NCI-H2196 (cell line): ENCODE measurements around the gene GAMT.

ENCODE experiments used
- DNase-seq: peaks from one replicate; lab custom pipeline; 2025; ENCODE audit not compliant: unreplicated experiment; lab: John Stamatoyannopoulos, UW

GAMT gene

DNA sequence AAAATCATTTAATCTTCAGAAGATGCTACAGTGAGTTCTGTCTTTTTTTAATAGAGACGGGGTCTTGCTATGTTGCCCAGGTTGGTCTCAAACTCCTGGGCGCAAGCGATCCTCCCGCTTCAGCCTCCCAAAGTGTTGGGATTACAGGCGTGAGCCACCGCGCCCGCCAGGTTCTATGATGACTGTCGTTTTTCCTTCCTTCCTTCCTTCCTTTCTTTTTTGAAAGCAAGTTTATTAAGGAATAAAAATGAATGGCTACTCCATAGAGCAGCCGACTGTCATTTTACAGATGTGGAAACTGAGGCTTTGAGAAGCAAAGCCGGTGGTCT is 511 bp upstream of the GAMT start:
- no peak for DNase-seq

DNA sequence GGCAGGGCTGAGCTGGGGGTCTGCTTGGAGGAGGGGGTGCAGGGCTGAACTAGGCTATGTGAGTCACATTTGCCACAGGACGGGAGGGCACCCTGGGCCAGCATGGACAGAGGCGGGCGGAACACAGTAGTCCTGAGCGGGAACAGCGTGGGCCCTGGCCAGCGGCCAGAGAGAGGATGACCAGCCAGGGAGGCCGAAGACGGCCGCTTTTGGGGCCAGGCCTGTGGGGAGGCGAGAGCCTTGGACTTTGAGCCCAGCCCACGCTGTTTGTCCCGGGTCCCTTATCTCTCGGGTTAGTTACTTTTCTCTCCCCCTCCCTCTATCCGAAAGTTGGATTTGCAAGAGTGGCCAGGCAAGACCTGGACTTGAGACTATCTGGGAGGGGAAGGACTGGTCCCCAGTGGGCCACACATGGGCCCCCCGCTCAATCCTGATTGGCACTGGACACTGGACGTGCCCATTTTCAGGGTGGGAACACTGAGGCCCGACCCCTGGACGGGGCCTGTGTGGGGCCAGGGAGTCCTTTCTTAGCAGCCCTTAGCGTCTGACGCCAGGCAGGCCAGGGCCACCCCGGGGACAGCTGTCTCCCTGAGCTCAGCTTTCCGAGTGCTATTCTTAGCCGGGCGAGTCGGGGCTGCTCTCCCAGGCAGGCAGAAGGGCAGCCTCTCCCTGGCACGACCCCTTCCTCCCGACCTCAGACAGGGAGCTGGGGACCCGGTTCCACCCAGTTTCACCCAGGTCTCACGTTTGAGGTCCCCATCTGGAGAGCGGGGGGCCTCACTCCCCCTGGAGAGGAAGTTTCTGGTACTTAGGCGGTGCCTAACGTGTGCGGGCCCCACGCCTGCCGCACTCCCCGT is 833 bp downstream of the GAMT start:
- no peak for DNase-seq

DNA sequence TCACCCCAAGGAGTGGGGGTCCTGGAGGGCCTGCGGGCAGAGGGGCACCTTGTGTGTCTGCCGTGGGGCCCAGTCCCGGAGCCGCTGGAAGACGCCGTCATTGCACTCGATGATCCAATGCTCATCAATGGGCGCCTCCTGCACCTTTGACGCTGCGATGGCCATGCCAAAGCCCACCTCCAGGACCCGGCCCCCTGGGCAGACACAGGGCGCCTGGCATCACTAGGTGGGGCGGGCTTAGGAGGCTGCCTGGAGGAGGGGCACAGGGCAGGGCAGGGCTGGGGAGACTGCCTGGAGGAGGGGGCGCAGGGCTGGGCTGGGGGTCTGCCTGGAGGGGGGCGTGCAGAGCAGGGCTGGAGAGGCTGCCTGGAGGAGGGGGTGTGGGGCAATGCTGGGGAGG is 1.6 kb downstream of the GAMT start:
- DNase-seq: no peak

DNA sequence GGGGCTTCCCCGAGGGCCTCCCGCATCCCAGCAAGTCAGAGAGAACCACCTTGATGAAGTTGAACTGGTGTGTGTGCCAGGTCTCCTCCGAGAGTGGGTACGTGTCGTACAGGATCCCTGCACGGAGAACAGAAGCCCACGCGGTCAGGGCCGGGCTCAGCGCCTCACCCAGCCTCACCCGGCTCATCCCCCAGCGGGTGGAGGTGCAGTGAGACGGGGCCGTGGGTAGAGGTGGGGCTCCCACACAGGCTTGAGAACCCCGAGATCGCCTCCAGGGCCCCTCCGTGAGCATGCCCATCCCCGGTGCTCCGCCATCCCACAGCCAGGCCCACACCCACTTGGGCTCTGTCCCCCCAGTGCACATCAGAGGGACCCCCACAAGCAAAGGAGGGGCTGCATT is 2.3 kb downstream of the GAMT start:
- no peak for DNase-seq

DNA sequence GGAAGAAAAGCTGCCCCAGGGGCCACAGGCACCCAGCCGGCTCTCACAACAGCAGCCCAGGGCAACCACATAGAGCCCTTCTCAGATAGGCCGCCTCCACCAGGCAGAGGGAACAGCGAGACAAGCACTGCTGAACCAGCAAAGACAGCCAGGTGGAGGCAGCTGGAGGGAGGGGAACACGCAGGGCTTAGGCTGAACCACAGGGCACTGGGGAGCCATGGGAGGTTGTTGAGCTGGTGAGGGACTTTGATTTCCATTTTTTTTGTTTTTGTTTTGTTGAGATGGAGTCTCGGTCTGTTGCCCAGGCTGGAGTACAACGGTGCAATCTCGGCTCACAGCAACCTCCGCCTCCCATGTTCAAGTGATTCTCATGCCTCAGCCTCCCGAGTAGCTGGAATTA is 3.5 kb downstream of the GAMT start:
- no peak for DNase-seq

DNA sequence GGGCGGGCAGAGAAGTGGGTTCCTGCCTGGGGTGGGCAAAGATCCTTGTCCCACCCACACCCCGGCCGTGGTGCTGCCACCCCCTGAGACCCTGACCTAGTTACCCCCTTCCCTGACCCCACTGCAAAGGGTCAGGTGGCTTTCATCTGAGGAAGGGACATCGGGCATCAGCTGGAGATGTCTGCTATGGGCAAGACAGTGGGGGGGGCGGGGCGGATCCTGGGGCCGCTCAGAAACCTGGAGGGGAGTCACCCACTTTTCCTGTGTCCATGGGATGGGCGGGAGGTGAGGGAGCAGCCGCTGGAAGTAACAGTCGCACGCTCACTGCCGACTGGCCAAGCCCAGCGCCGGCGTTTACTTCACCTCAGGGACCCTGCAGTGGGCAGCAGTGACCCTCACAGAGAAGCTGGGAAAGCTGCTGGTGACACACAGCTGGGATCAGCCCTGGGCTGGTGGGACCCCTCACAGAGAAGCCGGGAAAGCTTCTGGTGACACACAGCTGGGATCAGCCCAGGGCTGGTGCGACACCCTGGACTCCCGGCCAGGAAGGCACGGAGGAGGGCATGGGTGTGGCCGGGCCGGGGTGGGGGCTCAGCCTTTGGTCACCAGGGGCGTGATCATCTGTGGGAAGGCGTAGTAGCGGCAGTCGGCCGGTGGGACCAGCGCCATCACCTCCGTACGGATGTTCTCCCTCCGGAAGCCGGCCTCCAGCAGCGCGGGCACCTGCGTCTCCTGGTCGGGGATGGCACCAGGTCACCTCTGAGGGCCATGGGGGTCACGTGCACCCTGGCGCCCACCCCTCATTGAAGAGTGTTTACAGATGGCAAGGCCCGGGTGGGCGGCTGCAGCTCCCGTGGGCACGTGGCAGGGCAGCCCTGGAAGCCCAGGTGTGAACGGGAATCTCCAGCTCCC is 4.3 kb downstream of the GAMT start:
- no peak for DNase-seq

DNA sequence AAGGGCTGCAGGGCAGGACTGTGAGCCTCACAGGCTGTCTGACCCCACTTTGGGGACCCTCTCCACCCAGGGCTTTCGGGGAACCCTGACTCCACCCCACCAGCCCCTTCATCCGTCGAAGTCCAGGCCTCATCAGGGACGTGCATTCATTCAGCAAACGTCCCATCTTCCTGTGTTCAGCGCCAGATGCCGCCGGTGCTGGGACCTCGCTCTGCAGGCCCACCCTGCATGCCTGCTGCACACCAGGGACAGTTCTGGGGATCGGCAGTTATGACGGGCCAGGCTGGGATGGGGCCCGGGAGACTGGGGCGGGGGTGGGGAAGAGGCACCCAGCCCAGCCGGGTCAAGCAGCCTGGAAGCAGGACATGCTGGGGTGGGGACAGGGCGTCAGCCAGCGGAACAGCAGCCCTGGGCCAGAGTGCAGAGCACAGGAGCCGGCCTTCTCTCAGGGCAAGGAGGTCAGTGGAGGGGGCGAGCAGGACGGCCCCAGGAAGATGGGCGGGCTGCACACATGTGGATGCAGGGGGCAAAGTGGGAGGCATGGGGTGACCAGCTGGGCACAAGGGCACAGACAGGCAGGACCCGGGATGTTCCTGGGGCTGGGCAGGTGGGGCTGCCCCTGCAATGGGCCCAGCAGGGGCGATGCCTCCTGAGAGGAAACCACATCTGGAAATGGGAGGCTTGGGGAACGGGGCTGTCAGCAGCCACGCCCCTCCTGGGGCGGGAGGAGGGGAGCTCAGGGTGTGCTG is 5.1 kb downstream of the GAMT start:
- no peak for DNase-seq

DNA sequence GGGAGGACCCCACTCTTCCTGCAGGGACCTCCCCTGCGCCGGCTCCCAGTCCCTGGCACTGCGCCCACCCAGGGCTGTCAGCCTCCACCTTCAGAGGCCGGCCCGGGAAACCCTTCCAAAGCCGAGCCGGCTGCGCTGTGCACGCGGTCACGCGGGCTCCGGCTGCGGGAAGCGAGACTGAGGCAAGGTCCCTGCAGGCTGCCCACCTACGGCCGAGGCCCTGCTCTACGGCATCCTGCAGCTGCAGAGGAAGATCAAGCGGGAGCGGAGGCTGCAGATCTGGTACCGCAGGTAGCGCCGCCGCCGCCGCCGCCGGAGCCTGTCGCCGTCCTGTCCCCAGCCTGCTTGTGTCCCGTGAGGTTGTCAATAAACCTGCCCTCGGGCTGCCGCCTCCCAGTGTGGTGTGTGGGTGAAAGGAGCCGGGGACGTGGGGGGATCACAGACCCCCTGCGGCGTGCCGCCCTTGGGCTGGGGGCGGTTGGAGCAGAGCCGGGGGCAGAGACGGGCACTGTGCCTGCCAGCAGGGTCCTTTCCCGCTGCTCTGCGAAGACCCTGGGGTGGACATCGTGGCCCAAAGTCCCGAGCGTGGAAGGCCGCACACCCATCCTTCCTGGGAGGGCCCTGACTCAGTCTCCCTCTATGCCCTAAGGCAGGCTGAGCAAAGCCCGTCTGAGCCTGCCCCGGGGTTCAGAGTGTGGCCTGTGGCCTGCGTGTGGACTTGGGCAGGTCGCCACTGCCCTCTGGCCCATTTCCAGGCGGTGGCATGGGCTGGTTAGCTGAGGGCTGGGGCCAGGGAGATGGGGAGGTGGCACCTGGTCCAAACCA is 5.9 kb downstream of the GAMT start:
- no peak for DNase-seq

DNA sequence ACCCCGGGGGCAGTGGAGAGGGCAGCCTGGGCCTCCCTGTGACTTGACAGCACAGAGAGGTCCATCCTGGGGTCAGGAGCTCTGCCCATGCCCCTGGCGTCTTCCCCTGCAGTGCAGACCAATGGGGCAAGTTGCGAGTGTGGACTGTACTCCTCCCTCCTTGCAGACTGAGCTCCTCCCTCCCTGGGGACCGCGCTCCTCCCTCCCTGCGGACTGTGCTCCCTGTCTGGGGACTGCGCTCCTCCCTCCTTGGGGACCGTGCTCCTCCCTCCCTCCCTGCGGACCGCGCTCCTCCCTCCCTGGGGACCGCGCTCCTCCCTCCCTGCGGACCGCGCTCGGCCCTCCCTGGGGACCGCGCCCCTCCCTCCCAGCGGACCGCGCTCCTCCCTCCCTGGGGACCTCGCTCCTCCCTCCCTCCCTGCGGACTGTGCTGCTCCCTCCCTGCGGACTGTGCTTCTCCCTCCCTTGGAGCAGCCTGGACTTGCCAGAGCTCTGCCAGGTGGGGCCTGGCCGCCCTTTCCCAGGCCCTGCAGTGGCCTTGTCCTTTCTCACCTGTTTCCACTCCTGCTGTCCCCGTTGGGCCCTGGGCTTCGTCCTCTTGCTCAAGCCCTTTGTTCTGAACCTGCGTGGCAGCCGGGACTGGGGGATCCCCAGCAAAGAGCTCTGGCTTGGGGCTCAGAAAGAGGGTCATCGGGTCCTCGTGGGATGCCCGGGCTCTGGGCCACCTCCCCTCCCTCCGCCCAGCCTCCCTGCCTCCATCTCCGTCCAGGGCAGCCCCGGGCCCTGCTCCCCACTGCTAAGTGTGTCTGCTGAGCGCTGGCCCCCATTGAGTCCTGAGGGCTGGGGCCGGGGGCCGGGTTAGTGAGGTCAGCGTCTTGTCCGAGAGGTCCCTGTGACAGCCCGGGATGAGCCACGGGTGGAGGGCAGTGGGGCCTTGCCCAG is 6.8 kb downstream of the GAMT start:
- peak; percentile 41 for DNase-seq

DNA sequence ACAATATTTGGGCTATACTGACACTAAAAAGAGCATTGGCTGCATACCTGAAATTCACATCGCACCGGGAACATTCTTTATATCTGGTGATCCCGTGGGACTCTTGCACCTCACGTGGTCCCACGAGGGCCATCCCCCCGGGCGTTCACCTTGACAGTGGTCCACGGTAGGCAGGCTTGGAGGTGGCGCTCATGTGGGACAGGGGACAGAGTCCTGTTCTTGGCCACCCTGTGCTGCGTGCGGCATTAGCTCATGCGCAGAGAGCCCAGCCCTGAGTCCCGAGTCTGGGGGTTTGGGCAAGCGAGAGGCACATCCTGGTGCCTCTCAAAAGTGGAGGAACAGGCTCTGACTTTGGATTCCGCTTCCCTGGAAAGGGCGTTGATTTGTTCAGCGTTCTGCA is 7.5 kb downstream of the GAMT start:
- DNase-seq: no peak

DNA sequence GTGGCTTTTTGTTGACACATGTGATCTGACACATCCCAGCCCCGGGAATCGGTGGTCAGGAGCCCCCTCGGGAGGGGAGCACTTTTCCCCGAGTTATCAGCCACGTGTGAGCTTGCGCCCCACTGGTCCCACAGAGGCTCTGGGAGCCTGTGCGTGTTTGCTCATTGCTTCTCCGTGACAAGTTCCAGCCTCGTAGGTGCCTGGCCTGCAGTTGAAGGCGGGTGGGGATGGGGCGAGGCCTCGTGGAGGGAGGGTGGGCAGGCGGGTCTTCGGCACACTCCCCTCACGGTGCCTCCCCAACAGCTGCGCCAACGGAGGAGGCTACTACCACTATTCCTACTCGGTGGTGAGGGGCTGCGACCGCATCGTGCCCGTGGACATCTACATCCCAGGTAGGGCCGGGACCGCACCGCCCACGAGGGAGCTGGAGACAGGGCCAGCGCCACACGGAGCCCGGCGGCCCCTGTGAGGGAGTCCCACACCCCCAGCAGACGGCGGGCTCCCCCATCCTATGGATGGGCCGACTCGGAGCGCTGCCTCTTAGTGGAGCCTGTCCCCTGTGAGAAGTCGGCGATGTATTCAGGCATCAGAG is 8.3 kb downstream of the GAMT start:
- no peak for DNase-seq

DNA sequence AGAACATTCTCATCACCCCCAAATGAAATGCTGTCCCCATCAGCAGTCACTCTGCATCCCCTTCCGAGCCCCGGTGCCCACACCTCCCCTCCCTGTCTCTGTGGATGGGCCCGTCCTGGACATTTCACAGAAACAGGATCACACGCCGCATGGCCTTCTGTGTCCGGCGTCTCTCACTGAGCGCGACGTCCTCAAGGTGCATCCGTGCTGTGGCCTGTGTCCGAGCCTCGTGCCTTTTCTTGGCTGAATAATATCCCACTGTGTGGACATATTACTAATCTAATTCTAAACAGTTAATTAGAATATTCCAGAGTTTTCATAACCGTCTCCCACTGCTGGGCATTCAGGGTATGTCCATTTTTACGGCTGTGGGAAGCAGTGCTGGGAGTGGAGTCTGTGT is 8.9 kb downstream of the GAMT start:
- no peak for DNase-seq

DNA sequence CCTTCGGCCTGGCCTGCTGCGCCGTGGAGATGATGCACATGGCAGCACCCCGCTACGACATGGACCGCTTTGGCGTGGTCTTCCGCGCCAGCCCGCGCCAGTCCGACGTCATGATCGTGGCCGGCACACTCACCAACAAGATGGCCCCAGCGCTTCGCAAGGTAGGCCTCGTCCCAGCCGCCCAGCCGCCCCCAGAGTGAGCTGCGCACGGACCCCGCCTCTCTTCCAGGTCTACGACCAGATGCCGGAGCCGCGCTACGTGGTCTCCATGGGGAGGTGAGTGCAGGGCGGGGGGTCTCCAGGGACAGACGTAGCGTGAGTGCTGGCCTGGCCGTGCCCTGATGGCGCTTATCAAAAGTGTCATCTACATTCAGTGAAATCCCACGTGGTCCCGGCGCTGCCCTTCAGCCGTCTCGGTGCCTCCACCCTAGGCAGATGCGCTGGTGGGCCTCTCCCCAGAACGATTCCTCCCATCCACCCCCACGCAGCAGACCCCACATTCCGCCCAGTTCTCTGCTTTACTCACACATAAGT is 10.4 kb downstream of the GAMT start:
- no peak for DNase-seq

DNA sequence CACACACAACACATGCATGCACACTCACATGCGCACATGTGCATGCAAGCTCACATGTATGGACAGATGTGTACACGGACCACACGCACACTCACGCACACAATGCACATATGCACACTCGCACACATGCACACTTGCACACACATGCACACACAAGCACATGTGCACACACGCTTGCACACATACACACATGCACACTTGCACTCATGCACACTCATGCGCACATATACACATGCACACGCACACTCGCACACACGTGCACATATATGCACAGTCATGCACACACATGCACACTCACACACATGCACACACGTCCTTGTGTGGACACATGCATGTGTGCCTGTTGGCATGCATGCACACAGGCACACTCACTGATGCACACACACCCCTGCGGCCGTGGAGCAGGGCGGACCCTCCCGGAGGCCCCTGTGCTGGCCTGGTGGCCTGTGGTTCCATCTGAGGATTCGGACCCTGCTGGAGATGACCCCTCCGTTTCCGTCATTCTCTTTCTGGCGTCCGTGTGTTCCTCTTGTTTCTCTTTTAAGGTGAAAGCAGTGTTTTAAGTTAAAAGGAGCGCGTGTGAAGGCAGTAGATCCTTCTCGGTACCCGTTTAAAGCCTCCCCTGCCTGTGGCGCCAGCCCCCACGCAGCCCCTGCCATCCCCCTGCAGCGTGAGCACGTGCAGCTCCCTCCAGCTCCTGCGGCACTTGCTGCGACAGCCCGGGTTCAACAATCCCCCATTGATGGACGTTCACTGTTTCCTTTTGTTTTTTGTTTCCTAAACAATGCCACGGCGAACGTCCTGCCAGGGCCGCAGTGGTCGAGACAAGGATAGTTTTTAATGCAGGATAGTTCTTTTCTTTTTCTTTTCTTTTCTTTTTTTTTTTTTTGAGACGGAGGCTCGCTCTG is 12.1 kb downstream of the GAMT start:
- no peak for DNase-seq

DNA sequence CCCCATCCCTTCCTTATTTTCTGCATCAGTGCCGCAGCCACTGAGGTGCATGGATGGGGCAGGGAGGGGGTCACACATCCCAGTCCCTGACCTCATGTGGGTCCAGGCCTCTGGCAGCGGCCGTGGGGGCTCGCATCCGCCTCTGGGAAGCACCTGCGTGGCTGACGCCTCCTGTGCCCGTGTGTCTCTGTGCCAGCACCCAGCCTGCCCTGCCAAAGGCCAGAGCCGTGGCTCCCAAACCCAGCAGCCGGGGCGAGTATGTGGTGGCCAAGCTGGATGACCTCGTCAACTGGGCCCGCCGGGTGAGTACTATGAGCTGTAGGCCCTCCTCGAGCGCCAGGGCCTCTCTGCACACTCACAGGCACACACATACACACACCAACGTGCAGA is 12.7 kb downstream of the GAMT start:
- no peak for DNase-seq

DNA sequence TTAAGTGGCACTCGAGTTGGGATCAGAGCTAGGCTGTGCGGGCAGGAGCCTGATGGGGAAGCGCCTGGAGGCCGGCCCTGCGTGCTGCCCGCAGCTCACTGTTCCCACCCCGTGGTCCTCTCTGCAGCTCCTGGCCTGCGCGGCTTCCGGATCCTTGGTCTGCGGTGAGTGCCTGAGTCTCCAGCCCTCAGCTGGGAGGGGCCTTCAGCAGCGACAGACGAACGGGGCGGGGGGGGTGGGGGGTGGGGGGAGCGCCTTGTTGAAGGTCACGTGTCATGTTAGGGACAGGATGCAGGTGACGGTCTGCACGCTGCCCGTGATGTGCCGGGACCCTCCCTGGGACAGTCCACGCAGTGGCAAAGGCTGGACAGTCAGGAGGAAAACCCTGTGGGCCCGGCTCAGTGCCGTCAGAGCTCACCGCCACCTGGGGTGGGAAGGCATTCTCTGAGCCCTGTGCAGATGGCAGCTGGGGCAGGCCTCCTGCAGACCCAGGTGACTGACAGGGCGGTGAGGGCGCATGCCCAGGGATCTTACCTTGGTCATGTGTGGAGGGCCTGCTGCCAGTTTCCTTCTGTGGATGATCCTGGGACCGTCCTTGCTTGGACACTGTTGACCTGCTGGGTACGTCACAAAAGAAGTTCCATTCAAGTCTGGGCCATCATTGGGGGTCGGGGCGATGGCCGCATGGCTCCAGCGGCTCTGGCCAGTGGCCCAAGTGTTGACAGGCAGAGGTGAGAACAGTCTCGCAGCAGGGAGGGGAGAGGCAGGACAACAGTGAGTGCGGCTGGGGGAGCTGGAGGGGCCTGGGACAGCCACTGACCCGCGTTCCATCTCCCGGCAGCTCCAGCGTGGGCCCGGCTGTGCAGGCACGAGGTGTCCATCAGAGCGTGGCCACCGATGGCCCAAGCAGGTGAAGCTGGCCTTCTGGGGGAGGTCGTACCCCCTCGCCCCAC is 13.4 kb downstream of the GAMT start:
- peak; percentile 43 for DNase-seq
